Activated CD4-positive, alpha-beta T cell treated with anti-CD3 and anti-CD28 coated beads, Interleukin-2, amount 10 ng/mL, durations not matched to agents 7 days and 5 days (primary cell): ENCODE measurements around the gene IFI30. TPM values are rescaled to one million over a fixed set of nuclear protein-coding genes. Genes with fewer than 3 reads are reported as not detected.

ENCODE experiments used
- CTCF ChIA-PET: fragments of 350-600 bp; sonication (Branson Sonifier 250); formaldehyde crosslinking; loops from one replicate; lab custom pipeline; 2021; ENCODE audit warnings: antibody characterized with exemption; lab: Charles Lee
- POLR2A ChIA-PET: fragments of 350-600 bp; sonication (Branson Sonifier 250); formaldehyde crosslinking; loops from one replicate; lab custom pipeline; 2021; ENCODE audit warnings: antibody characterized with exemption; lab: Charles Lee
- DNase-seq: peaks from one replicate; pipeline ENCODE4 v3.0.0-alpha.2; 2020
- H3K27ac Mint-ChIP-seq: one replicate; pipeline ENCODE4 v1.8.0; 2021; ENCODE audit warnings: mild to moderate bottlenecking, moderate library complexity, mixed read lengths
- H3K27me3 Mint-ChIP-seq: one replicate; pipeline ENCODE4 v1.8.0; 2021; ENCODE audit warnings: mixed read lengths
- H3K36me3 Mint-ChIP-seq: one replicate; pipeline ENCODE4 v1.8.0; 2021; ENCODE audit warnings: low read depth, mixed read lengths
- H3K4me1 Mint-ChIP-seq: one replicate; pipeline ENCODE4 v1.8.0; 2021; ENCODE audit warnings: mixed read lengths
- H3K4me3 Mint-ChIP-seq: one replicate; pipeline ENCODE4 v1.8.0; 2021; ENCODE audit warnings: mild to moderate bottlenecking, moderate library complexity, mixed read lengths
- H3K9me3 Mint-ChIP-seq: one replicate; pipeline ENCODE4 v1.8.0; 2021; ENCODE audit warnings: mixed read lengths
- total RNA-seq, 2 experiments: library from RNA; stranded (reverse); gene quantifications; one replicate each; pipeline ENCODE4 v1.2.3, GENCODE V29; 2021

Gene IFI30
- 10 to 100 TPM; 54.1 to 58.9 TPM for total RNA-seq

DNA sequence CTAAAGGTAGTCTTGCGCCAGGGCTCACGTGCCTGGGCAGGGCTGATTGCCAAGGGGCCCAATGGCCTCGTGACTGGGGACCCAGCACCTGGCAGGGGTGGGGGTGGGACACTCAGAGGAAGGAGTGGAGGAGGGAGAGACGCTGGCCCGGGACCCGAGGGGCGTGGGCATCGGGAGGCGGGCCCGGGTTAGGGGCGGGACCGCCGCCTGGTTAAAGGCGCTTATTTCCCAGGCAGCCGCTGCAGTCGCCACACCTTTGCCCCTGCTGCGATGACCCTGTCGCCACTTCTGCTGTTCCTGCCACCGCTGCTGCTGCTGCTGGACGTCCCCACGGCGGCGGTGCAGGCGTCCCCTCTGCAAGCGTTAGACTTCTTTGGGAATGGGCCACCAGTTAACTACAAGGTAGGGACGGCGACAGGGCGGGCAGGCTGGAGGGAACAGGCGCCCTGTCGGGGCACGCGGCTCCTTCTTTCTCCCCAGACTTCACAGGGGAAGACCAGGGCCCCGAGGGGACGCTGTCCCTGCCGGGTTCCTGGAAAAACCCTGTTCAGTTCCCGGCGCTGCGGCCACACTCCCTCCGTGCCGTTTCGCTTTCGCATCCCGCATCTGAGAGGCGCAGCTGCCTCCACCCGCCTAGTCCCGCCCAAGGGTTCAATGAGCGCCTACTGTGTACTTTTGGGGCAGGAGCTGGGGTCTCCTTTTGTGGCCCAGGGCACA is at the start of gene IFI30:
IFI30 (plus strand) TSS at position 242 of the 717 bp plus-strand sequence; CDS start at position 271, 29 bp downstream.
- Mint-ChIP-seq H3K36me3 (peaks cover 20% of the 10 kb centered on the region), H3K27me3 (no peaks in the 10 kb centered on the region), H3K4me3 (peak within 1 kb of the TSS; percentile 88), H3K4me1 (peaks cover 28% of the 10 kb centered on the region), H3K27ac (peak within 1 kb of the TSS; percentile 86), H3K9me3 (no peaks in the 10 kb centered on the region)
- DNase-seq = peak; percentile 69
- POLR2A ChIA-PET = no interaction called here
- CTCF ChIA-PET = interaction anchor here (0.6 to 2.1 kb wide), 7 partner anchors 13 to 167 kb away, joined by 3 to 5 read pairs (median 4); partner anchors contain the start of gene MPV17L2

DNA sequence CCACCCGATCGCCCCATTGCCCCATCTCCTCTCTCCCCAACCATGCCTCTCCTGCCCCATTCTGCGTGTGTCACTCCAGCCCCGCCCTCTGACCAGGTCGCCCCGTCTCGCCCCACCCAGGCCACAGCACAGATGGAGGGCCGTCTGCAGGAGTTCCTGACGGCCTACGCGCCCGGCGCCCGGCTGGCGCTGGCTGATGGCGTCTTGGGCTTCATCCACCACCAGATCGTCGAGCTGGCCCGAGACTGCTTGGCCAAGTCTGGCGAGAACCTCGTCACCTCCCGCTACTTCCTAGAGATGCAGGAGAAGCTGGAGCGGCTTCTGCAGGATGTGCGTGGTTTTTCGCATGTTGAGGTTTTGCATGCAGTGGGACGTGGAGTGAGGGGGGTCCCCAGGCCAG is 49.8 kb upstream of the IFI30 start:
- no peak for DNase-seq
- CTCF ChIA-PET = interaction anchor here (0.6 to 1.4 kb wide), 2 partner anchors 28 to 843 kb away, joined by 3 to 4 read pairs; partner anchors contain the start of gene PIK3R2
- H3K36me3 Mint-ChIP-seq = peaks cover 52% of the 10 kb centered on the region
- peaks cover 31% of the 10 kb centered on the region for H3K4me1 Mint-ChIP-seq
- H3K27ac Mint-ChIP-seq = no peak overlapping the region
- POLR2A ChIA-PET = no interaction called here
- H3K4me3 Mint-ChIP-seq = no peak overlapping the region
- no peaks in the 10 kb centered on the region for H3K27me3 Mint-ChIP-seq
- H3K9me3 Mint-ChIP-seq = no peaks in the 10 kb centered on the region

DNA sequence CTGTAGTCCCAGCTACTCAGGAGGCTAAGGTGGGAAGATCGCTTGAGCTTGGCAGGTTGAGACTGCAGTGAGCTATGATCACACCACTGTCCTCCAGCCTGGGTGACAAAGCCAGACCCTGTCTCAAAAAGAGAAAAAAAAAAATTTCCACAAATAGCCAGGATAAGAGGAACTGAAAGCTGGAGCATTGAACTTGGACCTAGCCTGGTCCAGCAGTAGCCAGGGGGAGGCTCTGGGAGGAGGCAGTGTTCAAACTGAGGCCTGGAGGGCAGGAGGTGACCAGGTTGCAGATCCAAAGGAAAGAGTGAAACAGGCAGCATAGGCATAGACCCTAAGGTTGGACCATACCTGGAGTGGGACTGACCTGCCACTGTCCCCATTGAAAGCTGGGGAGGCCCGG is 47.5 kb upstream of the IFI30 start:
- ChIA-PET POLR2A (interaction anchor here (0.6 kb wide), 1 partner anchor 125 kb away, joined by 5 read pairs; no protein-coding TSS in a partner anchor), CTCF (interaction anchor here (0.9 to 1.1 kb wide), 2 partner anchors 26 to 36 kb away, joined by 3 to 4 read pairs; no protein-coding TSS in a partner anchor)
- H3K9me3 Mint-ChIP-seq = no peaks in the 10 kb centered on the region
- H3K27me3 Mint-ChIP-seq = no peaks in the 10 kb centered on the region
- no peak overlapping the region for H3K4me3 Mint-ChIP-seq
- H3K36me3 Mint-ChIP-seq = peaks cover 55% of the 10 kb centered on the region
- no peak overlapping the region for H3K27ac Mint-ChIP-seq
- DNase-seq = no peak
- H3K4me1 Mint-ChIP-seq = peaks cover 10% of the 10 kb centered on the region

DNA sequence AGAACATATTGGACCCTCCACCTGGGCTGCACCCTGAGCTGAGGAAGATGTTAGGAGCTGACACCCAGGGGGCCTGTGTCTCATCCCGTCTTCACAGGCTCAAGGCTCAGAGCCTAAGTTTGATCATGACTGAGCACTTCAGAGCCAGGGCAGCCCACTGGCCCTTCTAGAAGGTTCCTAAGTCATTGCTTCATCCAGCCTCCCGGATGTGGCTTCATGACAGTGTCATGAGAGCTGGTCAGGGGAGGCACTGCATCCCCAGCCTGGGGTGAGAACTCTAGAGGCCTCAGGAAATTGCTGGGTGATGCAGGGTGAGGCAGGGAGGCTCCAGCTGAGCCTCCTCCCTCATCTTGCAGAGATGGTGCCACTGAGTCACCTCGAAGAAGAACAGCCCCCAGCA is 45.6 kb upstream of the IFI30 start:
- Mint-ChIP-seq H3K9me3 (no peaks in the 10 kb centered on the region), H3K27ac (peak overlapping the region; percentile 71), H3K4me3 (no peak overlapping the region), H3K4me1 (peaks cover 8% of the 10 kb centered on the region), H3K36me3 (peaks cover 47% of the 10 kb centered on the region), H3K27me3 (no peaks in the 10 kb centered on the region)
- ChIA-PET POLR2A (no interaction called here), CTCF (interaction anchor here (1.0 to 2.0 kb wide), 5 partner anchors 9 to 131 kb away, joined by 4 to 6 read pairs (median 6); no protein-coding TSS in a partner anchor)
- no peak for DNase-seq

DNA sequence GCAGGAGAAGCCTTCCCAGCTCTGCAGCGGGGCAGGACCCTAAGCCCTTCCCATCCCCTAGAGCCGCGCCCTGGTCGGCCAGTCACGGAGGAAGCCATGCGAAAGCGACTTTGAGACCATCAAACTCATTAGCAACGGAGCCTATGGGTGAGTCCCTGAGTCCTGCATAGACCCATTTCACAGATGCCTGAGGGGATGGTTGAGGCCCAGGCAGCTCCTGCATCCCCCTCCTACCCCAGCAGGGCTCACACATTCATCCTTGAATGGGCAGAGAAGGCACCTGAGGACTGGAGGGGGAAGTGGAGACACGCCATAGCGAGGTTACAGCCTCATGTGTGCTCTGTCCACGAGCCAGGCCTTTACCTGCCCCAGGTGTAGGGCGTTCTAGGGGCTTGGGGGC is 44.8 kb upstream of the IFI30 start:
- POLR2A ChIA-PET = no interaction called here
- no peak overlapping the region for H3K4me3 Mint-ChIP-seq
- peaks cover 42% of the 10 kb centered on the region for H3K36me3 Mint-ChIP-seq
- no peak overlapping the region for H3K27ac Mint-ChIP-seq
- H3K9me3 Mint-ChIP-seq = no peaks in the 10 kb centered on the region
- H3K27me3 Mint-ChIP-seq = no peaks in the 10 kb centered on the region
- H3K4me1 Mint-ChIP-seq = peaks cover 8% of the 10 kb centered on the region
- DNase-seq = no peak
- CTCF ChIA-PET = interaction anchor here (1.0 to 2.0 kb wide), 4 partner anchors 9 to 132 kb away, joined by 4 to 6 read pairs (median 6); no protein-coding TSS in a partner anchor

DNA sequence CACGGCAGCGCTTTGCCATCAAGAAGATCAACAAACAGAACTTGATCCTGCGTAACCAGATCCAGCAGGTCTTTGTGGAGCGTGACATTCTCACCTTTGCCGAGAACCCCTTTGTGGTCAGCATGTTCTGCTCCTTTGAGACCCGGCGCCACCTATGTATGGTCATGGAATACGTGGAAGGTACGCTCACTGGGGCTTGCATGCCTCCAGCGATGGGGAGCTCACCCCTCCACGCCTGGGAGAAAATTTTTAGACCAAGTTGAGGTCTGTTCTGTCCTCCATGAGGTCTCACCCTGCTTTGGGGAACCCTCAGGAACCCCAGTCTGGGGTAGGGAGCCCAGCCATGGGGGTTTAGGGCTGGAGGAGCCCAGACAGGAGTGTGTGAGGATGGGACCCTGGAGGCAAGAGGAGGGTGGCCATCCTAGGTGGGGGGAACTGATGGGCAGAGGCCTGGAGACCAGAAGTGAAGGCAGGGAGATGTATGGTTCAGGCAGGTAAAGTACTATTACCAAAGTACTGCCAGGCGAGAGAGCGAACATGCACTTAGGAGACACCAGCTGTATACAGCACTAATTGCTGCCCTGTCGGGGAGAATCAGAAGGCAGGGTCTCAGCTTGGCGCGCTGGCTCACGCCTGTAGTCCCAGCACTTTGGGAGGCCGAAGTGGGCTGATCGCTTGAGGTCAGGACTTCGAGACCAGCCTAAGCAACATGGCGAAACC is 42.9 kb upstream of the IFI30 start:
- Mint-ChIP-seq H3K36me3 (peaks cover 40% of the 10 kb centered on the region), H3K9me3 (no peaks in the 10 kb centered on the region), H3K4me3 (no peak overlapping the region), H3K4me1 (peaks cover 8% of the 10 kb centered on the region), H3K27ac (peak overlapping the region; percentile 57), H3K27me3 (no peaks in the 10 kb centered on the region)
- CTCF ChIA-PET = no interaction called here
- no peak for DNase-seq
- POLR2A ChIA-PET = no interaction called here

DNA sequence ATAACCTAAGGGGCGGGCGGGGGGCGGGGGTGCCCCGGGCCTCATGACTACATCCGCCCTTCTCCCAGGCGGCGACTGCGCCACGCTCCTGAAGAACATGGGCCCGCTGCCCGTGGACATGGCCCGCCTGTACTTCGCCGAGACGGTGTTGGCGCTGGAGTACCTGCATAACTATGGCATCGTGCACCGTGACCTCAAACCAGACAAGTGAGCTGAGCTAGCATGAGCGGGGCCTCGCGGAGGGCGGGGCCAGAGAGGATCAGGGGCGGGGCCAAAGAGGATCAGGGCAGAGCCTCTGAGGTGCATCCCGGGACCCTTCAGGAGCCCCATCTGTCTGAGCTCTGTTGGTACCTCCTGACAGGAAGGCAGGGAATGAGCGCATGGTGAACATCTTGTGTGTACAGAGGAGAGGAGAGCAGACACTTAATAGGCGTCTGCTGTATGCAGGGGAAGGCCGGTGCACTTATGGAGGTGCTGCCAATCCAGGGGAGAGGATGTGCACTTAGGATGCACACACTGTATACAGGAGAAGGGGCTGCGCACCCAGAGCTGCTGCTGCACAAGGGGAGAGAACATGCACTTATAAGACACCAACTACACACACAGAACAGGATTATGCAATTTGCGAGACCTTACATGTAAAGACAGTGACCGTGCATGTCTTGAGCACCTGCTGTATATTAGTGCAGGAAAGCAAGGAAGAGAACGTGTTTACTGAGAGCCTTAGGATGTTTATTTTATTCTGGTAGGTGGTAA is 41.6 kb upstream of the IFI30 start:
- ChIA-PET CTCF (interaction anchor here (0.7 kb wide), 1 partner anchor 13 kb away, joined by 3 read pairs; no protein-coding TSS in a partner anchor), POLR2A (no interaction called here)
- Mint-ChIP-seq H3K27ac (no peak overlapping the region), H3K4me1 (peaks cover 8% of the 10 kb centered on the region), H3K4me3 (no peak overlapping the region), H3K9me3 (no peaks in the 10 kb centered on the region), H3K27me3 (no peaks in the 10 kb centered on the region), H3K36me3 (peaks cover 39% of the 10 kb centered on the region)
- DNase-seq = no peak

DNA sequence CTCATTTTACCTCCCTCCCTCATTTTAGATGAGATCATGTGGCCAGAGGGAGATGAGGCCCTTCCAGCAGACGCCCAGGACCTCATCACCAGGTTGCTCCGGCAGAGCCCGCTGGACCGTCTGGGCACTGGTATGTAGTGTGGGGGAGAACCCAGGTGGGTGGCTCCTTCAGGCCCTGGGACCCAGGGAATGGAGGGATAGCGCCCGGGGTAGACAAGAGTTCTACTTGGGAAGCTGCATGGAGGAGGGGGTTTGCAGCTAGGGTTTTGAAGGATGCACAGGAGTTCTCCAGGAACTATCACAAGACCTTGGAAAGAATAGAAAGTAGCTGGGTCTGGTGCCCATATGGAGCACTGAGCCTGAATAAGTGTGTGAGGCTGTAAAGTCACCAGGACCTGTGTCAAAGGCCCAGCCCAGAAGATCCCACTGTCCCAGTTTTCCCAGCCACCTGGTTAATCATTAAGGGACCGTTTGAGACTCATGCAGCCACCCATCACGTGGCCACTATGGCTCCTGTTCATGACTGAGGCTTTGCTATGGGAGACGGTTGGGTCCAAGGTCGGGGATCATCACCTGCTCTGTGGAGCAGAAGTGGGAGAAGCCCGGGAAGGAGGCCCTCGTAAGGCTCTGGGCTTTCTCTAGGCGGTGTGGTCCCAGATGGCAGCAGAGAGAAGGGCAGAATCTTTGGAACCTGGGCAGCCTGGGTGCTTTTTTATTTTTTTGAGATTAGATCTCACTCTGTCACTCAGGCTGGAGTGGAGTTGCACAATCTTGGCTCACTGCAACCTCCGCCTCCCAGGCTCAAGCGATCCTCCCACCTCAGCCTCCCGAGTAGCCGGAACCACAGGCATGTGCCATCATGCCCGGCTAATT is 37.7 kb upstream of the IFI30 start:
- POLR2A ChIA-PET = no interaction called here
- H3K9me3 Mint-ChIP-seq = no peaks in the 10 kb centered on the region
- CTCF ChIA-PET = interaction anchor here (1.9 kb wide), 1 partner anchor 9 kb away, joined by 5 read pairs; no protein-coding TSS in a partner anchor
- DNase-seq = no peak
- no peaks in the 10 kb centered on the region for H3K27me3 Mint-ChIP-seq
- H3K4me1 Mint-ChIP-seq = no peaks in the 10 kb centered on the region
- peaks cover 41% of the 10 kb centered on the region for H3K36me3 Mint-ChIP-seq
- peak overlapping the region; percentile 13 for H3K27ac Mint-ChIP-seq
- no peak overlapping the region for H3K4me3 Mint-ChIP-seq

DNA sequence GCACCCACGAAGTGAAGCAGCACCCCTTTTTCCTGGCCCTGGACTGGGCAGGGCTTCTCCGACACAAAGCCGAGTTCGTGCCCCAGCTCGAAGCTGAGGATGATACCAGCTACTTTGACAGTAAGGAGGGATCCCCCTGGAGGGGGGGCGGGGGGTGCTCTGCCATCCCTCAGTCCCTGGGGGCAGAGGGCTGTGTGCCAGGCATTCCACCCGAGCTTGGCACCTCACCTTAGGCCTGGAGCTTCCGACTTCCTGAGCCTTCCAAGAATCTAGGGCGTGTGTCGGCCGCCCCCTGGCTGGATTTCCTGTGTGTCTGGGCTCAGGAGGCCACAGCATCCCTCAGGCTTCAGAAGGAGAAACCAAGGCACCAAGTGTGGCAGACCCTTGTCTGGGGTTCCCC is 36.4 kb upstream of the IFI30 start:
- no peak for DNase-seq
- H3K4me1 Mint-ChIP-seq = no peaks in the 10 kb centered on the region
- no peak overlapping the region for H3K4me3 Mint-ChIP-seq
- CTCF ChIA-PET = interaction anchor here (0.6 to 1.9 kb wide), 8 partner anchors 8 to 114 kb away, joined by 3 to 6 read pairs (median 4); no protein-coding TSS in a partner anchor
- POLR2A ChIA-PET = no interaction called here
- no peaks in the 10 kb centered on the region for H3K27me3 Mint-ChIP-seq
- no peak overlapping the region for H3K27ac Mint-ChIP-seq
- peaks cover 45% of the 10 kb centered on the region for H3K36me3 Mint-ChIP-seq
- no peaks in the 10 kb centered on the region for H3K9me3 Mint-ChIP-seq

DNA sequence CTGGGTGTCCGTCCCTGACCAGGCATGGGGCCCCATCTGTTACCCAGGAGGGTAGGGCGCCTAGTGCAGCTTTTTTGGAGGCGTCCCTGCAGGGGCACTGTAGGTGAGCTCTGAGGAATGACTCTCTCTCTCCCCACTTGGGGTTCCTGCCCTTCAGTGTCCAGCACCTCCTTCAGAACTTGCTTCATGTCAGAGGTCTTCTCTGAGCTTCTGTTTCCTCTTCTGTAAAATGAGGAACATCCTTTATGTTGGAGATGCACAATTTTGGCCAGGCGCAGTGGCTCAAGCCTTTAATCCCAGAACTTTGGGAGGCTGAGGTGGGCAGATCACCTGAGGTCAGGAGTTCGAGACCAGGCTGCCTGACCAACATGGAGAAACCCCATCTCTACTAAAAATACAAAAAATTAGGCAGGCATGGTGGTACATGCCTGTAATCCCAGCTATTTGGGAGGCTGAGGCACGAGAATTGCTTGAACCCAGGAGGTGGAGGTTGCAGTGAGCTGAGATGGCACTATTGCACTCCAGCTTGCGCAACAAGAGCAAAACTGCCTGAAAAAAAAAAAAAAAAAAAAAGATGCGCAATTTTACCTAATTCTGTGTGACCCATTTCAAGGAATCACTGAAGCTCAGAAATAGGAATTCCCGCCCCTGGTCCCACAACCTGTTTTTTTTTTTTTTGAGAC is 35.8 kb upstream of the IFI30 start:
- ChIA-PET CTCF (interaction anchor here (0.6 to 1.7 kb wide), 9 partner anchors 10 to 873 kb away, joined by 3 to 6 read pairs (median 4); no protein-coding TSS in a partner anchor), POLR2A (no interaction called here)
- no peak overlapping the region for H3K27ac Mint-ChIP-seq
- H3K27me3 Mint-ChIP-seq = no peaks in the 10 kb centered on the region
- H3K9me3 Mint-ChIP-seq = no peaks in the 10 kb centered on the region
- peaks cover 44% of the 10 kb centered on the region for H3K36me3 Mint-ChIP-seq
- no peak overlapping the region for H3K4me3 Mint-ChIP-seq
- DNase-seq = no peak
- H3K4me1 Mint-ChIP-seq = no peaks in the 10 kb centered on the region

DNA sequence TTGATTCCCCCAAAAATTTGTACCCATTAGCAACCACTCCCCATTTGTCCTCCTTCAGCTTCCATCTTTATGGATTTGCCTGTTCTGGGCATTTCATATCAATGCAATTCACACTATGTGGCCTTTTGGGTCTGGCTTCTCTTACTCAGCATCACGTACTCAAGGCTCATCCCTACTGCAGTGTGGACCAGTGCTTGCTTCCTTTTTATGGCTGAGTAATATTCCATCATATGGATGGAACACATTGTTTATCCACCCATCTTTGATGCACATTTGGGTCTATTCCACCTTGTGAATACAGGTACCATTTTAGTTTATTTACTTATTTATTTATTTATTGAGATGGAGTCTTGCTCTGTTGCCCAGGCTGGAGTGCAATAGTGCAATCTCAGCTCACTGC is 33.1 kb upstream of the IFI30 start:
- CTCF ChIA-PET = interaction anchor here (0.6 to 3.0 kb wide), 3 partner anchors 11 to 29 kb away, joined by 3 to 18 read pairs (median 4); partner anchors contain the start of gene PIK3R2
- POLR2A ChIA-PET = no interaction called here
- peaks cover 47% of the 10 kb centered on the region for H3K36me3 Mint-ChIP-seq
- no peak for DNase-seq
- no peaks in the 10 kb centered on the region for H3K27me3 Mint-ChIP-seq
- no peaks in the 10 kb centered on the region for H3K9me3 Mint-ChIP-seq
- no peaks in the 10 kb centered on the region for H3K4me1 Mint-ChIP-seq
- H3K4me3 Mint-ChIP-seq = no peak overlapping the region
- H3K27ac Mint-ChIP-seq = no peak overlapping the region
